ENCODE results near the gene PTPN5.

The PTPN5 gene

DNA sequence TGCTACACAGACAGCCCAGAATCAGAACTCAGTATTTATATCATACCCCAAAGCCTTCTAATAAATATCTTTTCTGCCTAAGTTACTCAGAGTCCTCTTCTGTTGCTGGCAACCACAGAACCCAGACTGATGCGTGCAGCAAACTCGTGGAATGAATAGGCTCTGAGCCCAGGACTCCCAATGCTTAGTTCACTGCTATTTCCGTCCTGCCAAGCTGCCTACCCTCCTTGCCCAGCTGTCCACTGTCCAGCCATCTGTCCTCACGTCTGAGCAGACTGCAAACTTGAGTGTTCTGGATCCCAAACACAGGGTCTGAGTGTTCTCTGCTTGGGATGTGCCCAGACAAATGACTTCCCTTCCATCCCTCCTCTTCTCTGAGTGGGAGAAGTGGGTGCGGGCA lies 19.4 kb downstream of the PTPN5 start:
- Histone ChIP-seq H3K36me3 (no peaks in the 10 kb centered on the region), H3K27me3 (peaks cover 0 to 13% of the 10 kb centered on the region in 2 donors), H3K4me3 (no peak overlapping the region), H3K9me3 (no peaks in the 10 kb centered on the region), H3K27ac (no peak overlapping the region), H3K4me1 (no peaks in the 10 kb centered on the region)
- DNase-seq: no peak
- TF ChIP-seq, protein P1, sequence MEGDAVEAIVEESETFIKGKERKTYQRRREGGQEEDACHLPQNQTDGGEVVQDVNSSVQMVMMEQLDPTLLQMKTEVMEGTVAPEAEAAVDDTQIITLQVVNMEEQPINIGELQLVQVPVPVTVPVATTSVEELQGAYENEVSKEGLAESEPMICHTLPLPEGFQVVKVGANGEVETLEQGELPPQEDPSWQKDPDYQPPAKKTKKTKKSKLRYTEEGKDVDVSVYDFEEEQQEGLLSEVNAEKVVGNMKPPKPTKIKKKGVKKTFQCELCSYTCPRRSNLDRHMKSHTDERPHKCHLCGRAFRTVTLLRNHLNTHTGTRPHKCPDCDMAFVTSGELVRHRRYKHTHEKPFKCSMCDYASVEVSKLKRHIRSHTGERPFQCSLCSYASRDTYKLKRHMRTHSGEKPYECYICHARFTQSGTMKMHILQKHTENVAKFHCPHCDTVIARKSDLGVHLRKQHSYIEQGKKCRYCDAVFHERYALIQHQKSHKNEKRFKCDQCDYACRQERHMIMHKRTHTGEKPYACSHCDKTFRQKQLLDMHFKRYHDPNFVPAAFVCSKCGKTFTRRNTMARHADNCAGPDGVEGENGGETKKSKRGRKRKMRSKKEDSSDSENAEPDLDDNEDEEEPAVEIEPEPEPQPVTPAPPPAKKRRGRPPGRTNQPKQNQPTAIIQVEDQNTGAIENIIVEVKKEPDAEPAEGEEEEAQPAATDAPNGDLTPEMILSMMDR (IDR thresholded peaks at IDR 0.05): no peak
- intact Hi-C loops (cut with DNase I; ENCODE audit: low total_unique reads): no loop called here

DNA sequence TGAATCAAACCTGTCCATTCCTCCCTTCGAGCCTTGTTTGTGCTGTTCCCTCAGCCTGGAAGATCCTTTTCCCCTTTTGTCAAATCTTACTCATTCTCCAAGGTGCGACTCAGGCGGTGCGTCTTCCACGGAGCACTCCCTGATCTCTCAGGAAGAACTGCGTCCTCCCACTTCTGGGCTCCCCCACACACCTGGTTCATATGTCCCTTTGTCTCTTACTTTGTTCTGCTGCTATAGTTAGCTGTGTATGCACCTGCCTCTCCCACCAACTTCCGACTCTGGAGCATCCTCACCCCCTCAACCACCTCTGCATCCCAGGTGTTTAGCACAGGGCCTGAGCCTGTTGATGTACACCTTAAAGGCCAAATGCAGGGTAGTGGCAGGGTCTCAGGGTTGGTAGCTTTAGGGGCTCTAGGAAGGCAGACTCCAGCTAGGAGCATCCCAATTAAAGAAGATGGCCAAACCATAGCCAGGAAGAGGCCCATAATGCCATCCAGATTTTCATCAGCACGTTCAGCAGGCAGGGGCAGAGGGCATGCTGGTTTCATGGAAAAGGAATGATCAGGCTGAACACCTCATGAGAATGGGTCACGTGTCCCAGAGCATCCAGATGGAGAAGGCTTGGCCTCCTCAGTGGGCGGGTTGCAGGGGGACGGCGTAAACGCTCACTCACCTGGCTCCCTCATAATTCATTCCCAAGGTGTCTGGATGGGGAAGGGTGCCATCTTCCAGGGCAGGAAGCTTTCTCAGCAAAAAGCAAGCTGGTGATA lies 20.1 kb downstream of the PTPN5 start:
- Histone ChIP-seq H3K9me3 (no peaks in the 10 kb centered on the region), H3K36me3 (no peaks in the 10 kb centered on the region), H3K27me3 (peaks cover 0 to 13% of the 10 kb centered on the region in 2 donors), H3K4me1 (no peaks in the 10 kb centered on the region), H3K27ac (no peak overlapping the region), H3K4me3 (no peak overlapping the region)
- no peak for DNase-seq
- TF ChIP-seq, protein P1 (IDR thresholded peaks at IDR 0.05): no peak
- intact Hi-C loops (cut with DNase I; ENCODE audit: low total_unique reads): no loop called here

DNA sequence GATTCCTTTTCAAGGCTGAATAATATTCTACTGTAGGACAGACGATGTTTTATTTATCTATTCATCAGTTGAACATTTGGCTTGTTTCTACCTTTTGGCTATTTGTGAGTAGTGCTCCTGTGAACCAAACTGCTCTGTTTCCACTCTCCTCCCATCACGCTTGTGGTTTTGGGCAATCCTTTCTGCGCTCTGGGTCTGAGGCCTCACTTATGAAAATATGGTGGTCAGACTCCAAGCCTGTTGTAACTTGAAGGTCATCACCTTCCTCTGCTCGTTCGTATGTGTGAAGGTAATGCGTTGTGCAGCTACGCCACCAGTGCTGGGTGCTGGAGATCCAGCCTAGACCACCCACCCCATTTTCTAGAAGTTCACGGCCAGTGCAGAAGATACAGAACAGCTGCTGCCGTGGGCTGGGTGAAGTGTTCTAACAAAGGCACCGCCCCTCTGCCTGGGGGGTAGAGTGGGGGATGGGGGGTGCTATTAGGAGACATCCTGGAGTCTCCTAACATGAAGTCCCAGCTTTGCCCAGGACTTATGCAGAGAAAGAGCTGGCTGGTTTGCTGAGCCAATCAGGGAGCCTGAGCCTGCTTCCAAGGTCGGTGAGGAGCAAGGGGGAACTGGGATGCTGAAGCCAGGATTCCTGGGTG lies 21.0 kb downstream of the PTPN5 start:
- intact Hi-C loops (cut with DNase I; ENCODE audit: low total_unique reads): no loop called here
- DNase-seq: no peak
- TF ChIP-seq, protein P1 (IDR thresholded peaks at IDR 0.05): no peak
- Histone ChIP-seq H3K9me3 (no peaks in the 10 kb centered on the region), H3K27me3 (peaks cover 0 to 12% of the 10 kb centered on the region in 2 donors), H3K36me3 (no peaks in the 10 kb centered on the region), H3K27ac (no peak overlapping the region), H3K4me3 (no peak overlapping the region), H3K4me1 (no peaks in the 10 kb centered on the region)

DNA sequence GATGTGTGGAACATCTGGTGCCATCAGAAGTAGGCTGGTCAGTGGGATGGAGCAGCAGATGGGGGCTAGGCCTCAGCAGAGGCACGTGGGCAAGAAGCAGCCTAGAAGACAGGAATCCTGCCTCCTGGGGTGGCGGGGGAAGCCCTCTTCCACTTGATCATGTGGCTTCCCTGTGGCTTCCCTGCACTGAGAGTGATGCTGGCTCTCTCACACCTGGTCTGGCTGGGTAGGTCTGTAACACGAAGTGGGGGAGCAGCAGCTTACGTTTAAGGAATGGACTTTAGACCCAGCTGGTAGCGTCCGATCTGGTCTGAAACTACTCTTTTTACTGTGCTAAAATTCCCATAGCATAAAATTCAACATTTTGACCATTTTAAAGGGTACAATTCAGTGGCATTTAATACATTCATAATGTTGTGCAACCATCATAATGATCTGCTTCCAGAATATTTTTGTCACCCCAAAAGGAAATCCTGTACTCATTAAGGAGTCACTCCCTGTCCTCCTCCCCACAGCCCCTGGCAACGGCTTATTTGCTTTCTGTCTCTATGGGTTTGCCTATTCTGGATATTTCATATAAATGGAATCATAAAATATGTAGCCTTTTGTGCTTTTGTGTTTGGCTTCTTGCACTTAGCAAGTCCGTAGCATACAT lies 21.7 kb downstream of the PTPN5 start:
- DNase-seq: no peak
- peaks cover 0 to 8% of the 10 kb centered on the region in 2 donors for H3K27me3 ChIP-seq
- no peaks in the 10 kb centered on the region for H3K4me1 ChIP-seq
- H3K27ac ChIP-seq: no peak overlapping the region
- no peaks in the 10 kb centered on the region for H3K9me3 ChIP-seq
- H3K36me3 ChIP-seq: no peaks in the 10 kb centered on the region
- TF ChIP-seq, protein P1 (IDR thresholded peaks at IDR 0.05): no peak
- H3K4me3 ChIP-seq: no peak overlapping the region
- intact Hi-C loops (cut with DNase I; ENCODE audit: low total_unique reads): no loop called here

DNA sequence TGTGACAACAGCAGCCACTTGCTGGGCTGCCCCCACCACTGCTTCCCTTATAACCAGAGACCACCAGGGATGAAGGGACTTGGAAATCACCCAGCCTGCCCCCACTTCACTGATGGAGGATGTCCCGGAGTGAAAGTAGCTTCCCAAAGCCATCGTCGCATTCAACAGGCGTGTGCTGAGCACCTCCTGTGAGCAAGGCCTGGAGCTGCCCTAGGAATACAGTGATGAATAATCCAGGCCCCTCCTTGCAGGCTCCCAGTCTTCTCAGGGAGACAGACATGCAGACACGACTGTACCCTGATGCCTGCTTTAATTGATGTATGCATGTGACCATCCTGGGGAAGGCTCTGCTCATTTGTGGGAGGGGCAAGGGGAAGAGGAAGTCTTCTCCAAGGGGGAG lies 22.6 kb downstream of the PTPN5 start:
- peaks cover 0 to 8% of the 10 kb centered on the region in 2 donors for H3K27me3 ChIP-seq
- H3K4me3 ChIP-seq: no peak overlapping the region
- no peak for DNase-seq
- TF ChIP-seq, protein P1 (IDR thresholded peaks at IDR 0.05): no peak
- intact Hi-C loops (cut with DNase I; ENCODE audit: low total_unique reads): no loop called here
- H3K4me1 ChIP-seq: no peaks in the 10 kb centered on the region
- H3K36me3 ChIP-seq: no peaks in the 10 kb centered on the region
- H3K27ac ChIP-seq: no peak overlapping the region
- H3K9me3 ChIP-seq: no peaks in the 10 kb centered on the region

All from tibial artery (tissue), 4 donors.